ENCODE data around the gene SMG1. TPM values are rescaled to one million over a fixed set of nuclear protein-coding genes. Genes with fewer than 3 reads are reported as not detected.
A peak's percentile ranks its signal among the peaks of the same experiment; 100 is the strongest.
"Not testable (repeated sequence)": the region's sequence is repeated elsewhere in the genome, so short reads cannot be mapped to it uniquely, and the experiment has no call there.

SMG1 gene
- total and polyA plus RNA-seq, 10 donors = 8.4 to 154 (median 114) TPM

GRCh38 chr16:18762713-18763112, 163.5 kb downstream of the SMG1 start:
- H3K9me3 ChIP-seq; H3K27me3 ChIP-seq (replicated peaks in 1 of 7); H3K27ac ChIP-seq; DNase-seq; H3K4me3 ChIP-seq; intact Hi-C loops (cut with DNase I; ENCODE audit: low total_unique reads); H3K36me3 ChIP-seq; H3K4me1 ChIP-seq: not testable (repeated sequence)
- WGBS, 5 donors = 13 to 53% (median 35%) methylated on average over 2 to 3 of the region's 5 CpGs

- not testable (repeated sequence) for DNase-seq
- TF ChIP-seq CTCF (IDR thresholded peaks at IDR 0.05 in 8 of 11, conservative IDR thresholded peaks at IDR 0.05 in 3 of 11) = peak; percentile 53 to 83 (median 69)
- WGBS, 5 donors = 32 to 40% (median 34%) methylated on average over 6 to 19 of the region's 21 CpGs
Observed at GRCh38 chr16:18759598-18760520, 166.3 kb downstream of the SMG1 start.

GRCh38 chr16:18757960-18758660, 168.1 kb downstream of the SMG1 start:
- WGBS, 5 donors = 0 to 31% (median 22%) methylated on average over 2 to 4 of the region's 10 CpGs; no CpG with 5 or more reads in 1 of the 5 donors

More at GRCh38 chr16:18759598-18760520, 166.3 kb downstream of the SMG1 start:
- H3K36me3 ChIP-seq; H3K27ac ChIP-seq; H3K27me3 ChIP-seq (replicated peaks in 1 of 7); H3K9me3 ChIP-seq; H3K4me3 ChIP-seq; H3K4me1 ChIP-seq; intact Hi-C loops (cut with DNase I; ENCODE audit: low total_unique reads): not testable (repeated sequence)

GRCh38 chr16:18756639-18757038, 169.6 kb downstream of the SMG1 start:
- DNase-seq; H3K4me1 ChIP-seq; H3K9me3 ChIP-seq; intact Hi-C loops (cut with DNase I; ENCODE audit: low total_unique reads); H3K27ac ChIP-seq; H3K36me3 ChIP-seq; H3K27me3 ChIP-seq (replicated peaks in 1 of 7); H3K4me3 ChIP-seq: not testable (repeated sequence)
- 48 to 60% (median 55%) methylated on average over 9 of the region's 9 CpGs for WGBS, 5 donors

More at GRCh38 chr16:18757960-18758660, 168.1 kb downstream of the SMG1 start:
- H3K27ac ChIP-seq; H3K27me3 ChIP-seq (replicated peaks in 1 of 7); DNase-seq; intact Hi-C loops (cut with DNase I; ENCODE audit: low total_unique reads); H3K36me3 ChIP-seq; H3K9me3 ChIP-seq; H3K4me3 ChIP-seq; H3K4me1 ChIP-seq: not testable (repeated sequence)

Other genes with a start within 250 kb of the SMG1 start
- gene RPS15A, start 136.1 kb downstream of the SMG1 start, total RNA-seq = 1,000 to 10,000 TPM in 6 of 7 donors, 100 to 1,000 TPM in 1; 942 to 2,534 (median 1,484) TPM
- gene RPS15A, start 136.1 kb downstream of the SMG1 start, polyA plus RNA-seq = 1,000 to 10,000 TPM; 6,782 to 7,824 (median 7,484) TPM
- gene ARL6IP1, start 124.9 kb downstream of the SMG1 start, total RNA-seq = 100 to 1,000 TPM in 3 of 7 donors, 10 to 100 TPM in 4; 76.1 to 245 (median 99.1) TPM
- gene ARL6IP1, start 124.9 kb downstream of the SMG1 start, polyA plus RNA-seq = 10 to 100 TPM; 36.6 to 70.0 (median 66.1) TPM
- gene TMC7, start 57.5 kb upstream of the SMG1 start, total RNA-seq = under 1 TPM; 0.23 to 0.60 (median 0.37) TPM
- under 1 TPM; 0.15 to 0.38 (median 0.20) TPM for gene TMC7, start 57.5 kb upstream of the SMG1 start, polyA plus RNA-seq
- gene COQ7, start 141.2 kb upstream of the SMG1 start, total RNA-seq = 10 to 100 TPM; 11.7 to 23.4 (median 18.7) TPM
- gene COQ7, start 141.2 kb upstream of the SMG1 start, polyA plus RNA-seq = 10 to 100 TPM in 1 of 3 donors, 1 to 10 TPM in 2; 6.6 to 10.9 (median 9.6) TPM
- 10 to 100 TPM; 19.1 to 41.5 (median 32.7) TPM for gene ITPRIPL2, start 187.6 kb upstream of the SMG1 start, total RNA-seq
- gene ITPRIPL2, start 187.6 kb upstream of the SMG1 start, polyA plus RNA-seq = 1 to 10 TPM; 2.2 to 3.7 (median 2.5) TPM
- gene SYT17, start 241.8 kb upstream of the SMG1 start, total RNA-seq = 1 to 10 TPM; 1.2 to 3.7 (median 1.6) TPM
- gene SYT17, start 241.8 kb upstream of the SMG1 start, polyA plus RNA-seq = 1 to 10 TPM; 1.5 to 3.2 (median 2.9) TPM

All from spleen (tissue), 11 donors.